Stimulated activated CD8-positive, alpha-beta memory T cell treated with anti-CD3 and anti-CD28 coated beads, Interleukin-2, amount 100 ng/mL, for 48 hours (primary cell): ENCODE data around the gene SOX13.

Experiments used
- DNase-seq, 2 donors: peaks; one replicate each; pipeline ENCODE4 v3.0.0-alpha.2; 2020; ENCODE audit warnings: low read depth in 2 of 2

The SOX13 gene

DNA sequence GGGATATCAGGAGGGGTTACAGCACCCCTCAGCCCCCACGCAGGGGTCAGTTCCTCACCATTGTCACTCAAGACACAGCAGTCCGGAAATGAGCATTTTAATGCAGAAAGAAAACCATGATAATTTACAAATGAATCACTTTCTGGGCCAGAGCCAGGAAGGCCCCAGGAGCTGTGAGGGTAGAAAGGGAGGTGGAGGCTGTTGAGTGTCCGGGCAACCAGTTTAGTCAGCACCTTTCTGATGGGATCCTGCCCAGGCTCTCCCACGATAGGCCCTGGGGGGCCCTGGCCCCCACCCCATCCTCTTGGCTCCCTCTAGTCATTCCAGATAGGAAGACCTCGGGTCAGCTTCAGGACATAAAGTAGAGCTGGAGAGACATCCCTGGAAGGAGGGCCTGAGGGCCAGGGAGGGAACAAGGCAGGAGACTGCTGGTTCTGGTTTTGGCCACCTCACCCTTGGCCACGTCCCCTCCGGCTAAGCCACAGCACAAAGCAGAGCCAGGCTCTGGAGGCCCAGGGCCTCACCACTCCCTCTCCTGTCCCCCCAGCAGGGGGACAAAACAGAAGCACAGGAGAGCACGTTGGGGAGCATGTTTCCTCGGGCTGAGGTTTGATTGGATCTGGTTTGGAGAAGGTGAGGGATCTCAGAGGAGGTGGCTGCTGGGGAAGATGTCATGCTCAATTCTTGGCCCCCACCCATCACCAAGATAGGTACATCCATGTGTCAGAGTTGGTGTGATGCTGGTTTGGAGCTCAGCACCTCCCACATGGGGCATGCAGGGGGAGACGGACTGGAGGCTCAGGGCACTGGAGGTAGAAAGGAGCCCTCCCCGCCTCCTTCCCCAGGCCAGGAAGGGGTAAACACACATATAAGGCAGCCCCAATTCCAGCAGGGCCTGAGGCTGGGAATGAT is 58.3 kb downstream of the SOX13 start:
- DNase-seq, result no peak

DNA sequence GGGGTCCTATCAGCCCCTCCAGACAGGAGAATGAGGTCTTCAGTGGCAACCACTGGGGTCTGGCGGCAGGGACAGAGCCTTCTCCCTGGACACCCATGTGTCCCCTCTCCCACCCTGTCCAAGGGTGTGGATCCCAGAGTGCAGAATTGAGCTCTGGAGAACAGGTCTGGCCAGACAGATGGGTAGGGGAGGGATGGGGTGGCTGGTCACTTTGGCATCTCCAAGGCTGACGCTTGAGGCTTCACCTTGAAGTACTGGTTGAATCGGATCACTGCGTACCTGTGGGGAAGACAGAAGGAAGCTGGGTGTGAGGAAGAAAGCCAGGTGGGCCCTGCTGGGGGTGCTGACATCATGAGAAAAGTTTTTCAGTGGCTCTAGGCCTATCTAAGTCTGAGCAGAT is 59.1 kb downstream of the SOX13 start:
- no peak for DNase-seq

DNA sequence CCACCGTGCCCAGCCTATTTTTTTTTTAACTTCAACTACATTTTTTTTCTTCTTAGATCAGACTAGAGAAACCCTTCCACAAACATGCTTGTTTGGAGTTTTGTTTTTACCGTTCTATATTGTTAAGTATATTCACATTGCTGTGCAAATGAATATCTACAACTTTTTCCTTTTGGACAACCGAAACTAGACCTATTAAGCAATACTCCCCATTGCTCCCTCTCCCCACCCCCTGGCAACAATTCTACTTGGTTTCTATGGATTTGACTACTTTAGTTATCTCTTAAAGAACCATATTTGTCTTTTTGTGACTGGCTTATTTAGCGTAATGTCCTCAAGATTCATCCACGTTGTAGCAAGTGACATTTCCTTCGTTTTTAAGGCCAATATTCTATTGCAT is 59.8 kb downstream of the SOX13 start:
- DNase-seq, result no peak

DNA sequence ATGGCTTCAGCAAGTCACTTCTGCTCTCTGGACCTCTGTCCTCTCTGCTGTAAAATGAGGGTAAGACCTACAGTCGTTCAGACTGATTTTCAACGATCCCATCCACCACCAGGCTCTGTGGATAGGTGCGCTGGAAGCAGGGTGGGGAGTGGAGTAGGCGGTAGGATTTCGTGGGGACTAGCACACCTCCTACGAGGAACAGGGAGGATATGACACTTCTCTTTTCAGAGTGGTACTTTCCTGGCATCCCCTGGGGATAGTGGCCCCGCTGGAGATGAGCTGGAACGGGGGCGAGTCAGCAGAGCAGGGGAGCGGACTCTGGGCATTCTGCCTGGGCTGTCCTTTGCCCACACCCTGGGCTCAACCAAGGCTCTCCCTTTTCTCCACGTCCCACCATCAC is 61.2 kb downstream of the SOX13 start:
- DNase-seq, result no peak

DNA sequence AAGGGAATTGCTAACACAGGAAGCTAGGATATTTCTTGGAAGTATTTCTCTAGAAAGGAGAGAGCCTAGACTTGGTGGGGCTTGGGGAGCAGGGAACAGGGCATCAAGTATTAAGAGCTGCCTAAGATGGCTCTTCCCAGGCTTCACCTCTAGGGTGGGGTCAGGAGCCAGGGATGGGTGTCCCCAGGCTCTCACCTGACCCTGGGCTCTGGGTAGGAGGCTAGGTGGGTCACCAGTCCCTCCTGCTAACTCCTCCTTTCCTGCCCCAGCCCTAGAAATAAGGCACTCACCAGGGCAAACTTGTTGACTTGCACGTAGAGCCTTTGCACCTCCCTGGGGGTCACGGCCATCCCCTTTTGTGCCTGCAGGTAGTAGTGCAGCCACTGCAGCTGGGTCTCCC is 63.9 kb downstream of the SOX13 start:
- no peak for DNase-seq

DNA sequence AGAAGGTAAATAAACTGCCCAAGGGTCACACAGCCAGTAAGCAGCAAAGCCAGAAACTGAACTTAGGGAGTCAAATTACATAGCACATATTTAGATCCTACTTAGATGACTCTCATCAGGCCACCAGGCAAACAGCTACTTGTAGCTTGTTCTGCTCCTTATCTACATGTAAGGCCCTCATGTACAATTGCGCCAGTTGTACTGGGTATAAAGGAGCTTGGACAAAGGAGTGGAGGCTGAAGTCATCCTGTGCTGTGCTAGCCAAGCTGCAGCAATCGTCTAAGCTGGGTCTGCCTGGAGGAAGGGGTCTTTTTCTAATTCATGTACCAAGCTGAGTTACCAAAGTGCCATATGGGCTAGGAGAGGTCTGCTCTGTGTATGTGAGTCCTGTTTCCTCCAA is 66.2 kb downstream of the SOX13 start:
- DNase-seq, result no peak

DNA sequence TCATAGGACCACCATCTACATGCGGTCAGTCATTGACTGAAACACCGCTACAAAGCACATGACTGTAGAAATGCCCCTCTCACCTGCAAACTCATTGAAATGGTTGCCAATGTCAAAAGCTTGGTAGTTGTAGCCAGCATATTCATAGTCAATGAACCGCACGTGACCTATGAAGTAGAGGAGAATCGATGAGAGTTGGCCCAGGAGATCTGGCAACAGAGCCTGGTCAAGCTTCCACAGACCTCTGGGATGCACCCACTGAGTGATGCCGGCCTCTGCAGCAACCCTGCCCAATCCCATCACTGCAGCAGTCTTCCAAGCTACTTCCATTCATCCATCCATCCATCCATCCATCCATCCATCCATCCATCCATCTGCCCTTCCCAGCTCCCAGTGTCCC is 67.0 kb downstream of the SOX13 start:
- DNase-seq, result no peak

DNA sequence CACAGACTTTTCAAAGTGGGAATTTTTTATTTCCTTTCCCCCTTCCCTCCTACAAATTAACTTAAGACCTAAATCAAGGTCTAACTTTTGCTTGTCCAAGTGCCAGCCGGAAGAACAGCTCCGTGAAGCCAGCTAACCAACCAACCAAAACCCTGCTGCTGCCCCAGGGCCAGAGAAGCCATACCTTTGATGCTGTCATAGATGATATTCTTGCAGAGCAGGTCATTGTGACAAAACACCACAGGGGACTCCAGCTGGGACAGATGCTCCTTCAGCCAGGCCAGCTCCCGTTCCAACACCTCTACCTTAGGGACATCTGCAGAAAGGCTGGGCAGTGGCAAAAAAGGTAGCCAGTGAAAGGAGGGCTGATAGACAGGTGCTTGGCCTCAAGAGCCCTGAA is 68.2 kb downstream of the SOX13 start:
- no peak for DNase-seq

DNA sequence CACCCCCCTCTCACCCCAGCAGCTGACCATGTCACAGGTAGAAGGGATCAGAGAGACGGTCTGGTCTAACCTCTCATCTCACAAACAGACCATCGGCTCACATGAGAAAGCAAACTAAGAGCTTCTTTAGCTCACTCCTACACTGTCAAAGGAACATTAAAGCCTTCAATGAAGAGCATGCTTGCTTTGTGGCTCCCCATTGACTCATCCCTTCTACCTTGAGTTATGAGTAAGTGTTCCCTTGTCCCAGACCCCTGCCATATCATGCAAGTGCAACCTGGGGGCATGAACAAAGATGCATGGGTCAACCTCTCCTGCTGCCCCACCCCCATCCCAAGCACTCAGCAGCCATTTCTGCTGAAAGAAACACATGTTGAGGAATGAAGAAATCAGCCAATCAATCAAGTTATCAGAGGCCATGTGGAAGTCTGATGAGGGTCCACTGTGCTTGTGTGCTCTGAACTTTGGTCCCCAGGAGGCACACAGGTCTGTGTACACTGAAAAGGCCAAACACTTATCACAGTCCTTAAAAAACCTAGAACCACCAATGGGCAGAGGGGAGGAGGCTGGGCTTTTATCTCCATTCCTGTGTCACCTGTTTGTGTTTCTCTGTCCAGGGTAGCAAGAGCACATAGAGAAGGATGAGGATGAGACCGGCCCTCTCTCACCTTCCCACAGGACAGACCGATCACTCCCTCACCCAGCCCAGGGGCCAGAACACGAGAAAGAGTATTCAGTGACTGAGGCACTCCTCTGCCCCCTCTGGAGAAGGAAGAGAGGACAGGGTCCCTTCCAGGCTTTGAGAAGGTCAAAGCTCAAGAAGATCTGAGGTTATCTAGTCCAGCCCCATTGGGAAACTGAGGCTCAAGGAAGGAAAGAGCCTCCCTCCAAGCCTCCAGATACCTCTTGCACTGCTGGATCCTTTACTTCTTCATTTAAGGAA is 69.4 kb downstream of the SOX13 start:
- DNase-seq, result no peak

DNA sequence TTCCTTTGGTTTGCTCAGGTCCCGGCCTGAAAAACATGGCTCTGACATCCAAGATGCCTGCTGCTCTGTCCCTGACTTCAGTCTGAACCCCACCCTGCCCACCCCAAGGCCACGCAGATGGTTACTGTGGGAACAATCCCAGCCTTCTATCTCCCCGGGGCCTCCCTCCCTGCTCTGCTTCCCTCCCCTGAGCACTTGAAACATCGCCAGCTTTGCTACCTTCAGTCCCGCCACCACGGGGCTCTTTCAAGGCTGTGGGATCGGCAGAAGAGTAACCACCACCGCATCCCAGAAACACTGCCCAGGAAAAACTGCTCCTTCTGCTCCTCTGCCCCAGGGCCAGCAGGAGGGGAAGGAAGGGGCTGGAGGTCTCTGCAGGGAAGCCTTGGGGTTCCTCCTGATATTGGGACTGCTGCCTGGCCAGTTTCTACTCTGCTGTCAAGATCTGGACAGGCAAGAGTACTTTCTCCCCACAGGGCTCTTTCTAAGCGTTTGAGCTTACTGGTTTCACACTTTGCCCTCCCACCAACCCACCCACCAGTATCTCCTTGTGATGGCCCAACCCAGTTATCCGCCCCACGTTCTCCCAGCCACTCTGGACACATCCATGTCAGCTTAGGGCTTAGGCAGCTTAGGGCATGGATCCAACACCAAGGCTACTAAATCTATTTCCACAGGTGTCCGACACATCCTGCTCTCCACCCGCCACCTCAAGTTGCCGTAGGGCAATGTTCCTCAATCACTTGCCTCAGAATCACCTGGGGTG is 70.5 kb downstream of the SOX13 start:
- no peak for DNase-seq

DNA sequence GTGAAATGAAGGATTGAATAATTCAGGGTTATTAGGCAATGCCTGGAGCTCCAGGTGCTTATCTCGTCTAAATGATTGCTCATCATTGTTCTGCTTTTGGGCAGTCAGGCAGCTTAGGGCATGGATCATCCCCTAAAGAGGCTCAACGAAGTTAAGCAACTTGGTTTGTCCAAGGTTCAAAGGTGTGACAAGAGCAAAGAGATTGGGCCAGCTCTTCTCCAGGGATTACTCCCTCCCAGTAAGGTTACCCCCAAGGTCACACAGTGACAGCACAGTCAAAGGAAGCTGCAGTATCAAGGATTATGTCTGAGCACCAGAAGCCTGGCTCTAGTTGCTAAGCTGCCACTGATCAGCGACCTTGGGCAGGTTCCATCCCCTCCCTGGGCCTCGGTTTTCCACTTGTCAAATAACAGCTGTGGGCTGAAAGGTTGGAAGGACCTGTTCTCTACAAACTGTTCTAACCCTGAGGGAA is 72.2 kb downstream of the SOX13 start:
- no peak for DNase-seq

DNA sequence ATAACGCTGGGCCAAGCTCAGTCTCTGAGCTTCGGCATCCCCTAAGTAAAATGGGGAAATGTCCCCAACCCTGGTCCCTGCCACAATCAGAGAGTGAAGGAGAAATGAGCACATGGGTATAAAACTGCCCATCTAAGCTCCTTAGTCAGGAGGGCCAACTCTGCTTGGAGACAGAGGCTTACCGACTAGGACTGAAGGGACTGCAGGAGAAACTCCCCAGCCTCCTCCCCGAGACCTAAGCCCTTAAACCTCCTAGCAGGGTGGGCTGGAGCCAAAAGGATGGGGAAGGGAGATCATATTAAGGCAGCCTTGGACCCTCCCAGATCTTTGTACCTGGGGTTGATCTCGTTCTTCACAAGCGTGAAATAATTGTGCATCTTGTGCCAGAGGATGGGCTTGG is 73.4 kb downstream of the SOX13 start:
- DNase-seq, result no peak

DNA sequence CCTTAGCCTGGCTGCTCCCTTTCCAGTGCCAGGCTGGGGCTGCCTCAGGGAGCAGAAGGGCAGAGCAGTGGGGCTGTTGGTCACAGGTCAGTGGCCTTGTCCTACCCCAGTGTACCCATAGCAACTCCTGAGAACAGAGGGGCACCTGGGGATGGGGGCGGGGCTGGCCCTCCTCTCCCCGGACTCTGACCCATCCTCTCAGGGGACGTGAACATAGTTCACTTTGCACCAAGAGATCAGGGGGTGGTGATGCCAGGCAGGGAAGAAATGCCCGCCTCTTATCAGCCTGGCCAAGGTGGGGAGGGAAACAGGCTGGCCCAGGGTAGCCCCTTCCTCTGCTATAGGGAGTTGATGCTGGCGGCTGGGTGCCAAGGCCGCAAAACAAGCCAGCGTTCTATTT is 74.0 kb downstream of the SOX13 start:
- no peak for DNase-seq

DNA sequence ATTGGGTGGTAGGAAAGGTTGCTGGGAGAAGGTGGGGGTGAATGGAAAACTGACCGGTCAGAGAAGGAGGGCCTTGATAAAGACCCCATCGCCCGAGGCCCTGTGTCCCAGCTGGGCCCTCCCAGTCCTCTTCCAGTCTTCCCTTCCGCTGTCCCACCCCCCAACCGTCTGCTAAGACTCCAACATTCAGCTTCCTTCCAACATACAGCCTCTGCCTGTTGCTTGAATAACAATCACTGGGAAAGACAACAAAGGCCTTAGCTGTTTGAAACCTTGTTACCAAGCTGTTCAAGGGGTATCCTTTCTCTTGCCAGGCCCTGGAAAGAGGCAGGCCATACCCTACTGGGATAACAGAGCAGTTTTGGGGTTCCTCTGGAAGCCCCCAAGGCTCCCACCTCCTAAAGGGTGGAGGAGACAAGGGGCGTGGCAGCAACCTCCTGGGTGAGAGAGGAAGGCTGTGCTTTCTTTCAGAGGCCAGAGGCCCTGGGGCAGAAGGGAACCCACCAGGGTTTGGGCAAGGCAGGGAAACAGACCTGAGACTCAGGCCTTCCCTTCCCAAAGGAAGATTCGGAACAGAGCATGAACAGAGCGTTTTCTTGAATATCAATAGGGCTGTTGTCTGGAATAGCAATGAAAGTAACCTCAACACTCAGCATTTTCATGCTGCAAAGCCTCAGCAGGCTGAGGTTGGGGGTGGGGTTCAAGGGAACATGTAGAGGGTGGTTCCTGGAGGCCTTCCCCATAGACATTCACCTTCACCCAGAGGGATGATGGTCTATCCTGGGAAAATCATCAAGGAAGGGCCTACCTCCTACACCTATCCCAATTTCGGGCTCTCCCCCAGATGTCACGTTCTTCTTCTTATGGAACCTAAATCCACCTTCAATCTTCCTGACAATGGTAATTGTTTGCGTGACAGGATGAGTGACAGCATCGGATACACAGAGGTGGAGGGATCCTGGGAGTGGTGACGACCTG is 74.8 kb downstream of the SOX13 start:
- DNase-seq, result no peak

DNA sequence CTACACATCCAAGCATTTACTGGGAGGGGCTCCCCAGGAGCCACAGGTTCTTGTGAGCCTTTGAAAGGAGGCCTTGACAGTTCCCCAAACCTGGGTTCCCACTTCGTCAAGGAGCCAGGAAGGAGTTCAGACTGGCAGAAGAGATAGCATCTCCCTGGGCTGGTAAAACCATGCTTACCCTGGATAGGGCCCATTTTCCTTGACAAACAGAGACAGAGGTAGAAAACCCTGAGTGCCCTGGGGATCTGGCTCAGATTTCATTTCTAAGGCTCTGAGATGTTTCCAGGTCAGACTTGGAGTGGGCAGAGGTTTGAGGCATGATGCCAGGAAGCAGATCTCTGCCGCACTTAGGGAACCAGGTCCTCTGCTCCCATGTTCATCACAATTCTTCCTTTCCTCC is 76.2 kb downstream of the SOX13 start:
- DNase-seq, result no peak

DNA sequence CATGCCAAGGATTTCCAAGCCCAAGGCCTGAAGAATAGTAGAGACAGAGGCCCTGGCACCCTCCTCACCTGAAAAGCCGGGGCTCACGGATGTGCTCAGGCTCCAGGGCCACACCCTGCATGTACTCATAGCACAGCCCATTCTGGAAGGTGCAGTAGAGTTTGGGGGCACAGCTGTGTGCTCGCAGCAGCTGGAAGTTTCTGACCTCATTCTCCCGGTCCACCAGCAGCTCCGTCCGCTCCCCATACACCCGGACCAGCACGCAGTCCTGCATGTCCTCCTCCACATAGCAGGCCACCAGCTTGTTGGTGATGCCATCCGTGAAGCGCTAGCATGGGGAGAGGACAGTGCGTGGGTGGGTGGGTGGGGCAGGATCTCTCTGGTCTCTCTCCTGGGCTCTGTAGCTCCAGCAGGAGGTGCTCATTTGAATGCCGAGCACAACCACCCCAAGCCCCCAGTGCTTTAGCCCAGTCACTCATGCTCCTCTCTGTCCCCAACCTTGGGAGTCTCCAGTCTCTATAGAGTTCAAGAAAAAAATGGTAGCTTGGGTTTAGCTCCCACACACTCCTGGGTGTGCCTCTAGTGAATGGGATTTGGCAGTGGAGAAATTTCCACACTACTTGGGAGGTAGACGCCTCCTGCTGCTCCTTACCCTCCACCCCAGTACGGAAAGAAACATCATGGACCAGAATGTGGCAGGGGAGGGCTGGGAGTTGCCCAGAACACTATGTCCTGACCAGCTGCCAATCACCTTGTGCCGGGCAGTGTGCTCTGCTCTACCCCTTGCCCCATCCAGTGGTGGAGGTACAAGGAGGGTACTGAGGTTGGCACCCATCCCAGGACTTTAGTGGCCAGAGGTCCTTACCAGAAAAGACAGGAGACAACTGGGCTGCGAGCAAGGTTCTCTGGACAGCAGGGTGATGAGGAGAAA is 77.0 kb downstream of the SOX13 start:
- no peak for DNase-seq

DNA sequence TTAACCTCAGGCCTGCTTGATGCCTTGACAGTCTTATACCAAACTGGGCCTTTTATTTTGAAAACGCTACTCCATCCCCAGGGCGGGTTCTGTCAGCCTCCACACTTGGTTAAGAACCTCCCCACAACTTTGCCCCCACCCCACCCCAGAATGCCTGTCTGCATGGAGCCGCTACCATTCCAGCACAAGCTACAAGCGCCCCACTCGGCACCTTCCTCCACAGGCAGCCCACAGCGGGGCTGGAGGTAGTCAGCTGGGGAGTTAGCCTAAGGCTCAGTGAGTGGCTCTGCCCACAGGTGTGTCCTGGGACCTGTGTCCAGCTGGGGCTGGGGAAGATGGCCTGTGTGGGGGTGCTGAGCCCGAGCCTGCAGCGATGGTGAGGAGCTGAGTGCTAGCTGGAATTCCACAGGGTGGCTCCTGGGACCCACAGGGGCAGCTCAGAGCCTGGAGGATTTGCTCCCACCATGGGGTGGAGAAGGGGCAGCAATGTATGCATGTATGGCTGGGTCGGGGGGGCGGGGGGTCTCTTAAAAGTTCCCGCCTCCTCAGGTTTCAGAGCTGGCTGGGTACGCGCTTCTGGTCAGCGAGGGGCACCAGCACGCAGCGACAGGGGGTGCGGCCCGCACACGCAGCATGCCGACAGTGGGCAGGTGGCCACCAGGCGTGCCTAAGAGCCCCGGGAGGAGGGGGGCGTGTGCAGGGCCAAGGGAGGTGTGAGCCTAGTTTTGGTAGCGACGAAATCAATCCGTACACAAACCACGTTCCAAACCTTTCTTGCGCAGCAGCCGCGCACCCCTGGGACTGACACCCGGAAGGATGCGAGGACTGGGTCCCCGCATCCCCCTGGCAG is 78.0 kb downstream of the SOX13 start:
- DNase-seq, result no peak

DNA sequence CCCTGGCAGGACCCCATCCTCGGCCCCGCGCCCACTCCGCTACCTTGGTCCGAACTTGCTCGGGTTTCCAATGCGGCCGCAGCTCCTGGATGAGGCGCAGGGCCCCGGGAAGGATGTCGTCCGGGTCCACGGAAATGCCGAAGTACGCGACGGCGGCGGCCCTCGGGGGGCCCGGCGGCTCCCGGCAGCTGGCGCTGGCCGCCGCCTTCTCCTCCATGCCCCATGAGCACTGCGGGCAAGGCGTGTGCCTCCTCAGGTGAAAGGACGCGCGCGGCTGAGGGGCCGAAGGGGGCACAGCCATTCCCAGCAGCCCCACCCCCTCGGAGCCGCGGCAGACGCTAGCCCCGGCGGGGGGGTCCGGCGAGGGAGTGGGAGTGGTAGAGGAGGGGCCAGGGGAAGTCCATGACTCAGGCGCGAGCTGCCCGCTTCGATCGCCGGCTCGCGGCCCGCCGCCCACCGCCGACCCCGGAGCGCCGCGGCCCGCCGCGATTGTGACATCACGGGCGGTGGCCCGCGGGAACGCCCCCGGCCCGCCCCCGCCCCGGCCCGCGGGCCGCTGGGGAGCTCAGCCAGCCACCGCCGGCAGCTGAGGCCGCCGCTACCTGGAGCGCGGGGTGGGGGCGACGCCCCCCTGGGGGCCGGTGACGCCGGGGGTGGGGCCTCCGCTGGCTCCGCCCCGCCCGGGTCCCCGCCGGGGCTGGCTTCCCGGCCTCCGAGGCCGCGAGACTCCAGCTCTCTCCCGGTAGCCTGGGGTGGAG is 78.8 kb downstream of the SOX13 start, which contains the start of gene ETNK2:
TSS of gene ETNK2 (minus strand) at position 493 of the 758 bp plus-strand sequence. CDS start at position 301, 192 bp downstream.
- peak; percentile 21 to 27 for DNase-seq
